ENCODE measurements around the gene OR52W1.

- TF ChIP-seq NBN (IDR thresholded peaks at IDR 0.05): no peak
- no peak for TF ChIP-seq HCFC1 (IDR thresholded peaks at IDR 0.05; ENCODE audit: low read length)
- TF ChIP-seq, protein P1, sequence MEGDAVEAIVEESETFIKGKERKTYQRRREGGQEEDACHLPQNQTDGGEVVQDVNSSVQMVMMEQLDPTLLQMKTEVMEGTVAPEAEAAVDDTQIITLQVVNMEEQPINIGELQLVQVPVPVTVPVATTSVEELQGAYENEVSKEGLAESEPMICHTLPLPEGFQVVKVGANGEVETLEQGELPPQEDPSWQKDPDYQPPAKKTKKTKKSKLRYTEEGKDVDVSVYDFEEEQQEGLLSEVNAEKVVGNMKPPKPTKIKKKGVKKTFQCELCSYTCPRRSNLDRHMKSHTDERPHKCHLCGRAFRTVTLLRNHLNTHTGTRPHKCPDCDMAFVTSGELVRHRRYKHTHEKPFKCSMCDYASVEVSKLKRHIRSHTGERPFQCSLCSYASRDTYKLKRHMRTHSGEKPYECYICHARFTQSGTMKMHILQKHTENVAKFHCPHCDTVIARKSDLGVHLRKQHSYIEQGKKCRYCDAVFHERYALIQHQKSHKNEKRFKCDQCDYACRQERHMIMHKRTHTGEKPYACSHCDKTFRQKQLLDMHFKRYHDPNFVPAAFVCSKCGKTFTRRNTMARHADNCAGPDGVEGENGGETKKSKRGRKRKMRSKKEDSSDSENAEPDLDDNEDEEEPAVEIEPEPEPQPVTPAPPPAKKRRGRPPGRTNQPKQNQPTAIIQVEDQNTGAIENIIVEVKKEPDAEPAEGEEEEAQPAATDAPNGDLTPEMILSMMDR (IDR thresholded peaks at IDR 0.05 in 2 of 3, conservative IDR thresholded peaks at IDR 0.05 in 1 of 3; ENCODE audit: control insufficient read depth in 2 of 3, extremely low read depth in 1 of 3, insufficient read depth in 1 of 3, low read depth in 3 of 3, low read length in 3 of 3): no peak
- no peak for TF ChIP-seq SMC3 (IDR thresholded peaks at IDR 0.05; ENCODE audit: borderline replicate concordance, low read length)
- TF ChIP-seq TAF1 (IDR thresholded peaks at IDR 0.05; ENCODE audit: borderline replicate concordance, low read depth, low read length): no peak
- TF ChIP-seq EZH2 (IDR thresholded peaks at IDR 0.05; ENCODE audit: borderline replicate concordance, control insufficient read depth, low read depth, low read length): no peak
- TF ChIP-seq TBL1XR1 (IDR thresholded peaks at IDR 0.05; ENCODE audit: low read depth, low read length): no peak
- no peak for TF ChIP-seq CEBPB (IDR thresholded peaks at IDR 0.05; ENCODE audit: borderline replicate concordance in 1 of 2, low read depth in 2 of 2, low read length in 2 of 2)
- no peak for TF ChIP-seq MAX (IDR thresholded peaks at IDR 0.05; ENCODE audit: low read depth, low read length)
- TF ChIP-seq JUND (IDR thresholded peaks at IDR 0.05; ENCODE audit: low read depth, low read length): no peak
- no peak for TF ChIP-seq MEF2A (IDR thresholded peaks at IDR 0.05; ENCODE audit: insufficient read depth, low read depth, low read length)
Observed at GRCh38 chr11:6225896-6226295, 26.9 kb downstream of the OR52W1 start.

All from GM12878 (cell line).